Mesodermal cell (in vitro differentiated cells): Measurements from ENCODE around the gene RASAL3.

Experiments used
- H3K27ac ChIP-seq: 2 replicates; pipeline ENCODE4 v1.7.0; 2013; ENCODE audit warnings: mild to moderate bottlenecking, low read depth, low read length, moderate library complexity; ENCODE audit not compliant: severe bottlenecking
- H3K36me3 ChIP-seq: 2 replicates; pipeline ENCODE4 v1.7.1; 2013; ENCODE audit warnings: mild to moderate bottlenecking, low read length, moderate library complexity; ENCODE audit not compliant: control insufficient read depth, insufficient read depth
- H3K4me1 ChIP-seq: one replicate; pipeline ENCODE4 v1.7.1; 2013; ENCODE audit warnings: mild to moderate bottlenecking, low read length; ENCODE audit not compliant: insufficient read depth, control insufficient read depth, poor library complexity, severe bottlenecking
- H3K4me3 ChIP-seq: 2 replicates; pipeline ENCODE4 v1.7.0; 2013; ENCODE audit warnings: low read length, control low read depth, mild to moderate bottlenecking; ENCODE audit not compliant: insufficient read depth, poor library complexity, severe bottlenecking; ENCODE audit errors: extremely low read depth
- H3K9me3 ChIP-seq: 2 replicates; pipeline ENCODE4 v1.7.1; 2013; ENCODE audit warnings: mild to moderate bottlenecking, low read length, moderate library complexity; ENCODE audit not compliant: control insufficient read depth
- WGBS, 2 experiments: methylation state at CpG; one replicate each; pipeline ENCODE4 v1.1.5; 2013; ENCODE audit warnings: missing lambda C conversion rate in 2 of 2; ENCODE audit not compliant: insufficient coverage in 2 of 2; 5-methylcytosine and 5-hydroxymethylcytosine counted together

The RASAL3 gene

GRCh38 chr19:15471639-15472101 lies 7.3 kb upstream of the RASAL3 start:
- no peak overlapping the region for H3K27ac ChIP-seq
- WGBS, 2 experiments, result 82 to 84% methylated on average over 24 to 31 of the region's 31 CpGs
- no peaks in the 10 kb centered on the region for H3K36me3 ChIP-seq
- H3K9me3 ChIP-seq, result peaks cover 18% of the 10 kb centered on the region
- no peaks in the 10 kb centered on the region for H3K4me1 ChIP-seq
- H3K4me3 ChIP-seq, result no peak overlapping the region

- Histone ChIP-seq H3K4me1 (no peaks in the 10 kb centered on the region), H3K4me3 (no peak overlapping the region), H3K27ac (no peak overlapping the region), H3K9me3 (peaks cover 10% of the 10 kb centered on the region), H3K36me3 (no peaks in the 10 kb centered on the region)
- WGBS, 2 experiments, result 51 to 54% methylated on average over 61 of the region's 65 CpGs
Observed at GRCh38 chr19:15469513-15470297, 5.4 kb upstream of the RASAL3 start.

- no peak overlapping the region for H3K4me3 ChIP-seq
- WGBS, 2 experiments, result 69 to 76% methylated on average over 10 to 12 of the region's 12 CpGs
Observed at GRCh38 chr19:15468675-15469512, 4.5 kb upstream of the RASAL3 start.

GRCh38 chr19:15467734-15468214 lies 3.4 kb upstream of the RASAL3 start:
- Histone ChIP-seq H3K9me3 (peaks cover 6% of the 10 kb centered on the region), H3K4me1 (no peaks in the 10 kb centered on the region), H3K4me3 (no peak overlapping the region), H3K36me3 (no peaks in the 10 kb centered on the region), H3K27ac (no peak overlapping the region)
- WGBS, 2 experiments, result 45 to 59% methylated on average over 4 to 5 of the region's 6 CpGs

More at GRCh38 chr19:15468675-15469512, 4.5 kb upstream of the RASAL3 start:
- Histone ChIP-seq H3K4me1 (no peaks in the 10 kb centered on the region), H3K27ac (no peak overlapping the region), H3K9me3 (peaks cover 6% of the 10 kb centered on the region), H3K36me3 (no peaks in the 10 kb centered on the region)

- Histone ChIP-seq H3K4me3 (no peak overlapping the region), H3K27ac (no peak overlapping the region), H3K36me3 (no peaks in the 10 kb centered on the region), H3K4me1 (no peaks in the 10 kb centered on the region), H3K9me3 (peaks cover 6% of the 10 kb centered on the region)
- WGBS, 2 experiments, result 60 to 61% methylated on average over 7 to 8 of the region's 8 CpGs
Observed at GRCh38 chr19:15466851-15467733, 2.7 kb upstream of the RASAL3 start.

GRCh38 chr19:15463861-15464371 lies 428 bp downstream of the RASAL3 start:
- Histone ChIP-seq H3K9me3 (no peaks in the 10 kb centered on the region), H3K4me3 (no peak overlapping the region), H3K27ac (no peak overlapping the region), H3K36me3 (no peaks in the 10 kb centered on the region), H3K4me1 (no peaks in the 10 kb centered on the region)
- 82 to 89% methylated on average over 9 to 17 of the region's 25 CpGs for WGBS, 2 experiments

GRCh38 chr19:15461694-15462093 lies 2.6 kb downstream of the RASAL3 start:
- Histone ChIP-seq H3K4me1 (no peaks in the 10 kb centered on the region), H3K9me3 (no peaks in the 10 kb centered on the region), H3K27ac (no peak overlapping the region), H3K36me3 (no peaks in the 10 kb centered on the region), H3K4me3 (no peak overlapping the region)
- WGBS, 2 experiments, result 83 to 85% methylated on average over 1 to 2 of the region's 2 CpGs

GRCh38 chr19:15457701-15458484 lies 6.5 kb downstream of the RASAL3 start:
- Histone ChIP-seq H3K4me3 (no peak overlapping the region), H3K4me1 (no peaks in the 10 kb centered on the region), H3K36me3 (no peaks in the 10 kb centered on the region), H3K9me3 (no peaks in the 10 kb centered on the region), H3K27ac (no peak overlapping the region)
- 36 to 41% methylated on average over 30 to 47 of the region's 54 CpGs for WGBS, 2 experiments

- H3K4me3 ChIP-seq, result no peak overlapping the region
- H3K9me3 ChIP-seq, result no peaks in the 10 kb centered on the region
- H3K36me3 ChIP-seq, result no peaks in the 10 kb centered on the region
- H3K27ac ChIP-seq, result no peak overlapping the region
- H3K4me1 ChIP-seq, result no peaks in the 10 kb centered on the region
- WGBS, 2 experiments, result 7 to 10% methylated on average over 73 to 75 of the region's 86 CpGs
Observed at GRCh38 chr19:15456871-15457700, 7.3 kb downstream of the RASAL3 start.
